GM23248 (cell line): ENCODE measurements around the gene MKKS. TPM values are rescaled to one million over a fixed set of nuclear protein-coding genes. Genes with fewer than 3 reads are reported as not detected.

Experiments used
- DNase-seq: peaks from one replicate; pipeline ENCODE4 v3.0.0-alpha.2; 2015
- H2AFZ ChIP-seq: fragments of 200-600 bp; sonication (generic); 2 replicates; pipeline ENCODE4 v1.6.1; 2016; ENCODE audit warnings: antibody characterized with exemption
- H3F3A ChIP-seq: fragments of 200-600 bp; sonication (generic); 2 replicates; pipeline ENCODE4 v1.6.1; 2016; ENCODE audit warnings: mild to moderate bottlenecking, antibody characterized with exemption, mixed run types; ENCODE audit not compliant: insufficient read depth
- H3K27ac ChIP-seq: fragments of 200-600 bp; sonication (generic); 2 replicates; pipeline ENCODE4 v1.5.1; 2016; ENCODE audit warnings: mild to moderate bottlenecking
- H3K27me3 ChIP-seq: fragments of 200-600 bp; sonication (generic); replicated peaks from 2 replicates; pipeline ENCODE4 v1.6.1; 2016; ENCODE audit warnings: mild to moderate bottlenecking; ENCODE audit not compliant: insufficient read depth
- H3K36me3 ChIP-seq: fragments of 200-600 bp; sonication (generic); 2 replicates; pipeline ENCODE4 v1.6.1; 2016; ENCODE audit warnings: low read depth, mild to moderate bottlenecking
- H3K4me1 ChIP-seq: fragments of 200-600 bp; sonication (generic); 2 replicates; pipeline ENCODE4 v1.6.1; 2016; ENCODE audit warnings: mild to moderate bottlenecking; ENCODE audit not compliant: insufficient read depth
- H3K4me2 ChIP-seq: fragments of 200-600 bp; sonication (generic); one replicate; pipeline ENCODE4 v1.6.1; 2016; ENCODE audit warnings: mild to moderate bottlenecking; ENCODE audit not compliant: unreplicated experiment
- H3K4me3 ChIP-seq: fragments of 200-600 bp; sonication (generic); 2 replicates; pipeline ENCODE4 v1.5.1; 2016; ENCODE audit warnings: mild to moderate bottlenecking
- H3K79me2 ChIP-seq: fragments of 200-600 bp; sonication (generic); 2 replicates; pipeline ENCODE4 v1.6.1; 2016; ENCODE audit warnings: mild to moderate bottlenecking; ENCODE audit not compliant: insufficient read depth
- H3K9ac ChIP-seq: fragments of 200-600 bp; sonication (generic); 2 replicates; pipeline ENCODE4 v1.6.1; 2016; ENCODE audit warnings: mild to moderate bottlenecking
- H3K9me2 ChIP-seq: fragments of 200-600 bp; sonication (generic); 2 replicates; pipeline ENCODE4 v1.6.1; 2016; ENCODE audit warnings: mixed run types, mild to moderate bottlenecking, moderate library complexity; ENCODE audit not compliant: insufficient read depth
- H3K9me3 ChIP-seq: fragments of 200-600 bp; sonication (generic); one replicate; pipeline ENCODE4 v1.6.1; 2017; ENCODE audit warnings: low read depth
- H4K20me1 ChIP-seq: fragments of 200-600 bp; sonication (generic); 2 replicates; pipeline ENCODE4 v1.6.0; 2016; ENCODE audit not compliant: insufficient read depth
- EZH2 ChIP-seq: fragments of 200-600 bp; sonication (generic); IDR thresholded peaks from 2 replicates; pipeline ENCODE4 v1.6.1; 2018; ENCODE audit warnings: antibody characterized with exemption, mild to moderate bottlenecking; ENCODE audit not compliant: insufficient read depth, poor library complexity, severe bottlenecking
- EZH2phosphoT487 ChIP-seq: fragments of 200-600 bp; sonication (generic); IDR thresholded peaks from 2 replicates; pipeline ENCODE4 v1.6.1; 2018; ENCODE audit warnings: antibody characterized with exemption, moderate library complexity, mild to moderate bottlenecking, low read depth; ENCODE audit not compliant: insufficient read depth
- WGBS, 2 experiments: methylation state at CpG; one replicate each; pipeline ENCODE4 v1.1.6; 2015 to 2017; ENCODE audit warnings: low lambda C conversion rate in 2 of 2, low coverage in 1 of 2; ENCODE audit errors: missing lambda C conversion rate in 2 of 2; 5-methylcytosine and 5-hydroxymethylcytosine counted together
- in situ Hi-C: fragments of 300-500 bp; cut with MboI; formaldehyde crosslinking; loops from 2 replicates; pipeline ENCODE4 v1.15.0; 2020
- polyA plus RNA-seq: library from polyadenylated mRNA; unstranded; fragments of >200 nt; fragmentation: Nextera tagmentation; extraction: Ambion mirVana; gene quantifications from 2 replicates; pipeline ENCODE4 v1.2.1, GENCODE V29; 2016
- total RNA-seq: library from RNA; depleted of rRNA; stranded (reverse); fragments of >200 nt; shearing (Covaris generic); gene quantifications from 2 replicates; pipeline ENCODE4 v1.2.3, GENCODE V29; 2014

MKKS gene
- total and polyA plus RNA-seq, 2 experiments from 2014 or later = 9.8 to 17.8 TPM

- no peak overlapping the region for H3K27ac ChIP-seq
- no peak overlapping the region for H3K4me3 ChIP-seq
- in situ Hi-C loops = no loop called here
- H3K9me2 ChIP-seq = no peaks in the 10 kb centered on the region
- TF ChIP-seq EZH2 (no peak), EZH2phosphoT487 (no peak)
- H3K4me1 ChIP-seq = peaks cover 9% of the 10 kb centered on the region
- no peaks in the 10 kb centered on the region for H3K36me3 ChIP-seq
- no peak for DNase-seq
- no peak overlapping the region for H3K9ac ChIP-seq
- WGBS, 2 experiments = 86 to 94% methylated on average over 2 of the region's 2 CpGs
- H3K79me2 ChIP-seq = no peaks in the 10 kb centered on the region
- H3K27me3 ChIP-seq = peaks cover 3% of the 10 kb centered on the region; the same call in 1 of the 2 replicates
- H3K4me2 ChIP-seq = no peak overlapping the region
- no peaks in the 10 kb centered on the region for H3K9me3 ChIP-seq
- H4K20me1 ChIP-seq = no peaks in the 10 kb centered on the region
- peaks cover 8% of the 10 kb centered on the region; the same call in 1 of the 2 replicates for H3F3A ChIP-seq
- no peak overlapping the region for H2AFZ ChIP-seq
These were observed 60.0 kb downstream of the MKKS start for GRCh38 chr20:10374036-10374435.

GRCh38 chr20:10371467-10371866, 62.6 kb downstream of the MKKS start:
- peaks cover 7% of the 10 kb centered on the region for H3K4me1 ChIP-seq
- no peak overlapping the region for H3K4me3 ChIP-seq
- H3K9me2 ChIP-seq = no peaks in the 10 kb centered on the region
- peaks cover 14% of the 10 kb centered on the region for H3K27me3 ChIP-seq
- peaks cover 5% of the 10 kb centered on the region; the same call in 1 of the 2 replicates for H3F3A ChIP-seq
- no peak overlapping the region for H3K27ac ChIP-seq
- in situ Hi-C loops = no loop called here
- no peaks in the 10 kb centered on the region for H4K20me1 ChIP-seq
- H3K4me2 ChIP-seq = no peak overlapping the region
- no peak for DNase-seq
- no peak for TF ChIP-seq EZH2
- no peak for TF ChIP-seq EZH2phosphoT487
- H3K9ac ChIP-seq = no peak overlapping the region
- H2AFZ ChIP-seq = no peak overlapping the region
- H3K9me3 ChIP-seq = no peaks in the 10 kb centered on the region
- H3K36me3 ChIP-seq = no peaks in the 10 kb centered on the region
- H3K79me2 ChIP-seq = no peaks in the 10 kb centered on the region

GRCh38 chr20:10370091-10370887, 63.7 kb downstream of the MKKS start:
- H3K27ac ChIP-seq = no peak overlapping the region
- no peaks in the 10 kb centered on the region for H3K4me1 ChIP-seq
- H3K36me3 ChIP-seq = no peaks in the 10 kb centered on the region
- H3K27me3 ChIP-seq = peaks cover 25% of the 10 kb centered on the region
- no peak for DNase-seq
- H3K9me2 ChIP-seq = no peaks in the 10 kb centered on the region
- H4K20me1 ChIP-seq = no peaks in the 10 kb centered on the region
- H3K79me2 ChIP-seq = no peaks in the 10 kb centered on the region
- no peaks in the 10 kb centered on the region for H3F3A ChIP-seq
- no peak overlapping the region for H3K9ac ChIP-seq
- TF ChIP-seq EZH2 = no peak
- no peak for TF ChIP-seq EZH2phosphoT487
- H2AFZ ChIP-seq = no peak overlapping the region
- 40 to 43% methylated on average over 8 of the region's 8 CpGs for WGBS, 2 experiments
- H3K9me3 ChIP-seq = no peaks in the 10 kb centered on the region
- H3K4me3 ChIP-seq = no peak overlapping the region
- no peak overlapping the region for H3K4me2 ChIP-seq
- in situ Hi-C loops = no loop called here

GRCh38 chr20:10369723-10370090, 64.3 kb downstream of the MKKS start:
- TF ChIP-seq EZH2phosphoT487 = no peak
- TF ChIP-seq EZH2 = no peak
- no peak overlapping the region for H3K27ac ChIP-seq
- H3K4me1 ChIP-seq = no peaks in the 10 kb centered on the region
- DNase-seq = no peak
- no peak overlapping the region for H3K4me2 ChIP-seq
- no peaks in the 10 kb centered on the region for H4K20me1 ChIP-seq
- no peak overlapping the region for H2AFZ ChIP-seq
- H3K36me3 ChIP-seq = no peaks in the 10 kb centered on the region
- in situ Hi-C loops = no loop called here
- no peaks in the 10 kb centered on the region for H3K9me2 ChIP-seq
- H3K79me2 ChIP-seq = no peaks in the 10 kb centered on the region
- H3K4me3 ChIP-seq = no peak overlapping the region
- no peak overlapping the region for H3K9ac ChIP-seq
- no peaks in the 10 kb centered on the region for H3K9me3 ChIP-seq
- H3K27me3 ChIP-seq = peaks cover 30% of the 10 kb centered on the region
- no peaks in the 10 kb centered on the region for H3F3A ChIP-seq
- 44 to 51% methylated on average over 4 of the region's 4 CpGs for WGBS, 2 experiments

- Histone ChIP-seq H3K9me3 (no peaks in the 10 kb centered on the region), H3K4me3 (no peak overlapping the region), H4K20me1 (no peaks in the 10 kb centered on the region), H3K4me2 (no peak overlapping the region), H3K79me2 (no peaks in the 10 kb centered on the region), H3K27ac (no peak overlapping the region), H3F3A (no peaks in the 10 kb centered on the region), H3K4me1 (no peaks in the 10 kb centered on the region), H3K36me3 (no peaks in the 10 kb centered on the region), H3K9me2 (no peaks in the 10 kb centered on the region), H3K27me3 (peaks cover 38% of the 10 kb centered on the region), H3K9ac (no peak overlapping the region), H2AFZ (no peak overlapping the region)
- TF ChIP-seq EZH2phosphoT487 = no peak
- TF ChIP-seq EZH2 = no peak
- in situ Hi-C loops = no loop called here
- no peak for DNase-seq
- 83 to 85% methylated on average over 3 of the region's 3 CpGs for WGBS, 2 experiments
These were observed 65.3 kb downstream of the MKKS start for GRCh38 chr20:10368702-10369041.
